Lower lobe of right lung (tissue), 2 donors: ENCODE data around the gene LCN15. TPM values are rescaled to one million over a fixed set of nuclear protein-coding genes. Genes with fewer than 3 reads are reported as not detected.

Source experiments
- ATAC-seq, 2 donors: fragments of 200-7000 bp; cut with Tn5 transposase; one replicate each; pipeline ENCODE4 v1.9.1; 2020 to 2022; ENCODE audit warnings: mild to moderate bottlenecking in 2 of 2, moderate library complexity in 2 of 2
- DNase-seq: peaks from one replicate; pipeline ENCODE4 v3.0.0-alpha.2; 2020
- H3K27ac ChIP-seq: fragments of 200-600 bp; one replicate; pipeline ENCODE4 v1.8.0; 2022
- H3K27me3 ChIP-seq: fragments of 200-600 bp; one replicate; pipeline ENCODE4 v1.8.0; 2022; ENCODE audit warnings: low read depth
- H3K36me3 ChIP-seq: fragments of 200-600 bp; one replicate; pipeline ENCODE4 v1.8.0; 2022; ENCODE audit warnings: mild to moderate bottlenecking
- H3K4me1 ChIP-seq: fragments of 200-600 bp; one replicate; pipeline ENCODE4 v1.8.0; 2022
- H3K4me3 ChIP-seq: fragments of 200-600 bp; one replicate; pipeline ENCODE4 v1.8.0; 2022; ENCODE audit warnings: mild to moderate bottlenecking
- H3K9me3 ChIP-seq: fragments of 200-600 bp; one replicate; pipeline ENCODE4 v1.8.0; 2022
- CTCF ChIP-seq: fragments of 200-600 bp; IDR thresholded peaks from one replicate; pipeline ENCODE4 v1.8.0; 2022; ENCODE audit warnings: antibody characterized with exemption, mild to moderate bottlenecking
- intact Hi-C: fragments of 100-400 bp; cut with DNase I; formaldehyde crosslinking; loops from one replicate; pipeline ENCODE4 v1.11.0; 2022
- total RNA-seq: library from RNA; stranded (reverse); fragmentation: NEBNext Ultra II Directional; extraction: Animal tissue kit (Norgen Biotek cat#: 25700); gene quantifications from one replicate; pipeline ENCODE4 v1.2.1, GENCODE V29; 2021
- donor health status: DM: no; HTN: yes; CAD: no; lungs with severe emphysema.

LCN15 gene
- total RNA-seq, 1 donor from 2014 or later: not detected

- Histone ChIP-seq H3K27me3 (peaks cover 38% of the 10 kb centered on the region), H3K9me3 (no peaks in the 10 kb centered on the region), H3K4me3 (no peak overlapping the region), H3K36me3 (no peaks in the 10 kb centered on the region), H3K27ac (no peak overlapping the region), H3K4me1 (peaks cover 23% of the 10 kb centered on the region)
- intact Hi-C loops: no loop called here
- DNase-seq: no peak
- no peak for ATAC-seq
- no peak for TF ChIP-seq CTCF
Measured at GRCh38 chr9:136740491-136740890, 23.8 kb downstream of the LCN15 start.

DNA sequence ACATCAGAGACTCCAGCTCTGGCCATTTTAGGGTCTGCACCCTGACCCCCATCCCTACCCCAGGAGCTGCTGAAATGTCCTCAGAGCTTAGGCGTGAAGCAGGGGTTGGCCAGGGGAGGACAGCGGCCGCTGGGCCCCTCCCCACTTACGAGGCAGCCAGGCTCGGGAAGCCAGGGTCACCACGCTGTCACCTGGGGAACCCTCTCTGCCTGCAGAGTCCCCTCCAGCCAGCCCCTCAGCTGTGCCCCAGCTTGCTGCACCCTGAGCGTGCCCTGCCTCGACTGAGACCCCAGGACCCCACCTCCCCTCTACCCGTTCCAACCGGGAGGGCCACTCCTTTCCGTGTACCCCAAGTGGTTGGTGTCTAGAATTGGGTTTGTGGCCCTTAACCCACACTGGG is 24.2 kb downstream of the LCN15 start:
- DNase-seq (no peak), ATAC-seq (no peak)
- H3K27ac ChIP-seq: no peak overlapping the region
- H3K36me3 ChIP-seq: no peaks in the 10 kb centered on the region
- intact Hi-C loops: no loop called here
- H3K4me3 ChIP-seq: no peak overlapping the region
- H3K4me1 ChIP-seq: peaks cover 23% of the 10 kb centered on the region
- no peak for TF ChIP-seq CTCF
- no peaks in the 10 kb centered on the region for H3K9me3 ChIP-seq
- peaks cover 38% of the 10 kb centered on the region for H3K27me3 ChIP-seq

GRCh38 chr9:136739509-136739908 is 24.8 kb downstream of the LCN15 start:
- ATAC-seq (no peak), DNase-seq (no peak)
- H3K36me3 ChIP-seq: no peaks in the 10 kb centered on the region
- intact Hi-C loops: no loop called here
- no peak overlapping the region for H3K4me3 ChIP-seq
- no peak for TF ChIP-seq CTCF
- no peaks in the 10 kb centered on the region for H3K9me3 ChIP-seq
- H3K27ac ChIP-seq: no peak overlapping the region
- H3K4me1 ChIP-seq: peaks cover 23% of the 10 kb centered on the region
- H3K27me3 ChIP-seq: peaks cover 38% of the 10 kb centered on the region

DNA sequence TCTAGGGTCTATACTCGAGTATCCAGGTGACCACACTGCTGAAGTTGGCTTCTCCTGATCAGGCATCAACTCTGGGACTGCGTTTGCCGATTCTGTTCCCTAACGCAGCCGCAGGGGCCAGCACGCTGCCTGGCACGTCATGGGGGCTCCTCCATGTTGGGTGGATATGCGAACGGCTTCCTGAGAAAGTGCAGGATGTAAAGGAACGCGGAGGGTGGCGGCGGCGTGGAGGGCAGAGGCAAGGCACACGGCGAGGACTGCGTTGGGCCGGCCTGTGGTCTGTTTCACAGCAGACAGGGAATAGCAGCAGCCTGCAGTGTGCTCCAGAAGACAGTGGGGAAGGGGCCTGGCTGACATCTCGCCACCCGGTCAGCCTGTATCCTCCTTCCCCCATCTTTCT is 25.4 kb downstream of the LCN15 start:
- ATAC-seq: no peak
- H3K36me3 ChIP-seq: no peaks in the 10 kb centered on the region
- H3K27me3 ChIP-seq: peaks cover 38% of the 10 kb centered on the region
- no peak for TF ChIP-seq CTCF
- DNase-seq: no peak
- no peaks in the 10 kb centered on the region for H3K9me3 ChIP-seq
- intact Hi-C loops: no loop called here
- H3K4me1 ChIP-seq: peaks cover 23% of the 10 kb centered on the region
- no peak overlapping the region for H3K4me3 ChIP-seq
- H3K27ac ChIP-seq: no peak overlapping the region

DNA sequence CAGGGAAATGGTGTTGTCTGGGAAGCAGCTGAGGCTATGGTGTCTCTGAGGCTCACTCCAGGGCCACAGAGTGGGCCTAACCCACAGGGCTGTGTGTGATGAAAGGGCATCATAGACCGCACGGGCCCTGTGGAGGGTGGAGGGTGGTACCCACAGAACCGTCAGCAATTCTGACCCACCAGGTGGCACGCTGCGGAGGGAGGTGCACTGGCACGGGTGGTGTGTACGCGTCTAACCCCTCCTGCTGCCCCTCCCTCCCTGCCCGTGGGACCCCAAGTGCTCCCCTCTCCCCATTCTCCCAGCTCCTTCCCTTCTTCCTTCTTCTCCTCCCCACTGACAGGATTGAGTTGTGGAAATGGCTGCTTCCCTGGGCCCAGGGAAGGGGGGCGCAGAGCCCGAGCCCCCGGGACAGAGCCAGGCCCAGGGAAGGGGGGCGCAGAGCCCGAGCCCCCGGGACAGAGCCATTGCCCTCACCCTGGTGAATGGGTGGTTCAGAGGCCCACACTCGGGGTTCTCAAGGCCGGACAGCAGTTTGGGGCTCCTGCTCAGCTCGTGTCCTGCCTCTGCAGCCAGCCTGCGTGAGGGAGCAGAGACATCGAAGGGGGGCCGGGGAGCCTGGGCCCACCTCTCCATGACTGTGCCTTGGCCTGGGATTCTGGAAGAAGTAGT is 28.4 kb downstream of the LCN15 start:
- Histone ChIP-seq H3K36me3 (no peaks in the 10 kb centered on the region), H3K9me3 (no peaks in the 10 kb centered on the region), H3K27me3 (peaks cover 10% of the 10 kb centered on the region), H3K27ac (no peak overlapping the region), H3K4me3 (no peak overlapping the region), H3K4me1 (peaks cover 2% of the 10 kb centered on the region)
- intact Hi-C loops: no loop called here
- no peak for ATAC-seq
- no peak for DNase-seq
- no peak for TF ChIP-seq CTCF
